ENCODE measurements around the gene CFP.

DNA sequence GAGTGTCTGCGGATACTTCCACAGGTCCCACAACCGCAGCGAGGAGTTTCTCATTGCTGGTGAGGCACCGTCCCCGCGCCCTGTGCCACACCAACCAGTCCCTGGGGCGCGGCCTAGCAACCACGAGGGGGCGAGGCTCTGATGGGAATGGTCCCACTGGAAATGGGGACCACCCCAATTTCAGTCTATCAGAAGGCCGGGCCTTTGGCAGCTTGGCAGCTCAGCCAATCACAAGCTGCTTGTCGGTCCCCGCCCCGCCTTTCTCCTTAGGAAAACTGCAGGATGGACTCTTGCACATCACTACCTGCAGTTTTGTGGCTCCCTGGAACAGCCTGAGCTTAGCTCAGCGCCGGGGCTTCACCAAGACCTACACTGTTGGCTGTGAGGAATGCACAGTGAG is 44.5 kb downstream of the CFP start:
- TF ChIP-seq, protein P1, sequence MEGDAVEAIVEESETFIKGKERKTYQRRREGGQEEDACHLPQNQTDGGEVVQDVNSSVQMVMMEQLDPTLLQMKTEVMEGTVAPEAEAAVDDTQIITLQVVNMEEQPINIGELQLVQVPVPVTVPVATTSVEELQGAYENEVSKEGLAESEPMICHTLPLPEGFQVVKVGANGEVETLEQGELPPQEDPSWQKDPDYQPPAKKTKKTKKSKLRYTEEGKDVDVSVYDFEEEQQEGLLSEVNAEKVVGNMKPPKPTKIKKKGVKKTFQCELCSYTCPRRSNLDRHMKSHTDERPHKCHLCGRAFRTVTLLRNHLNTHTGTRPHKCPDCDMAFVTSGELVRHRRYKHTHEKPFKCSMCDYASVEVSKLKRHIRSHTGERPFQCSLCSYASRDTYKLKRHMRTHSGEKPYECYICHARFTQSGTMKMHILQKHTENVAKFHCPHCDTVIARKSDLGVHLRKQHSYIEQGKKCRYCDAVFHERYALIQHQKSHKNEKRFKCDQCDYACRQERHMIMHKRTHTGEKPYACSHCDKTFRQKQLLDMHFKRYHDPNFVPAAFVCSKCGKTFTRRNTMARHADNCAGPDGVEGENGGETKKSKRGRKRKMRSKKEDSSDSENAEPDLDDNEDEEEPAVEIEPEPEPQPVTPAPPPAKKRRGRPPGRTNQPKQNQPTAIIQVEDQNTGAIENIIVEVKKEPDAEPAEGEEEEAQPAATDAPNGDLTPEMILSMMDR (IDR thresholded peaks at IDR 0.05) = no peak
- TF ChIP-seq POLR2A (IDR thresholded peaks at IDR 0.05) = no peak
